GM12875 (cell line): ENCODE data around the gene GCC1.
A peak's percentile ranks its signal among the peaks of the same experiment; 100 is the strongest.
"Not testable (repeated sequence)": the region's sequence is repeated elsewhere in the genome, so short reads cannot be mapped to it uniquely, and the experiment has no call there.

ENCODE experiments used
- H3K4me3 ChIP-seq: one replicate; pipeline ENCODE4 v1.5.1; 2011; ENCODE audit warnings: low read depth, low read length, control low read depth
- TF ChIP-seq, protein P1 (sequence below): IDR thresholded peaks from 2 replicates; pipeline ENCODE4 v1.5.1; 2011; ENCODE audit warnings: low read depth, mild to moderate bottlenecking, control low read depth, inconsistent platforms, low read length, moderate library complexity, borderline replicate concordance; ENCODE audit not compliant: insufficient read depth

GCC1 gene

DNA sequence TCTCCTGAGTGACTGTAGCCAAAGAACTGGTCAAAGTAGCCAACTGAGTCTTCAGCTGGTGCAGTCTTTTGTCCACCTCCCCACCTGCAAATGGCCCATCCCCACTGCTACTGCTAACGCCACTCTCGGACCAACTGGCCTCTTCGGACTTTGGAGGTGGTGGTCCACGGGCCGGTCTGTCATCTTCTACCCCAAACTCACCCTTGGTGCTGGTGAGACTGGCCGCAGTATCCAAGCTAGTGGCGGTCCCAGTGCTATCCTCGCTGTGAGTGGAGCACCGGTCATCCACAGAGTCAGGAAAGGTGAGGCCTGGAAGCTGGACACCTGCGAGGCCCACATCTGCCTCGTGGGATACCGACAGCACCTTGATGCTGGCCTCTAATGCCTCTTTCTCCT, 750 bp downstream of the GCC1 start:
- H3K4me3 ChIP-seq = peak overlapping the region; percentile 87
- TF ChIP-seq, protein P1, sequence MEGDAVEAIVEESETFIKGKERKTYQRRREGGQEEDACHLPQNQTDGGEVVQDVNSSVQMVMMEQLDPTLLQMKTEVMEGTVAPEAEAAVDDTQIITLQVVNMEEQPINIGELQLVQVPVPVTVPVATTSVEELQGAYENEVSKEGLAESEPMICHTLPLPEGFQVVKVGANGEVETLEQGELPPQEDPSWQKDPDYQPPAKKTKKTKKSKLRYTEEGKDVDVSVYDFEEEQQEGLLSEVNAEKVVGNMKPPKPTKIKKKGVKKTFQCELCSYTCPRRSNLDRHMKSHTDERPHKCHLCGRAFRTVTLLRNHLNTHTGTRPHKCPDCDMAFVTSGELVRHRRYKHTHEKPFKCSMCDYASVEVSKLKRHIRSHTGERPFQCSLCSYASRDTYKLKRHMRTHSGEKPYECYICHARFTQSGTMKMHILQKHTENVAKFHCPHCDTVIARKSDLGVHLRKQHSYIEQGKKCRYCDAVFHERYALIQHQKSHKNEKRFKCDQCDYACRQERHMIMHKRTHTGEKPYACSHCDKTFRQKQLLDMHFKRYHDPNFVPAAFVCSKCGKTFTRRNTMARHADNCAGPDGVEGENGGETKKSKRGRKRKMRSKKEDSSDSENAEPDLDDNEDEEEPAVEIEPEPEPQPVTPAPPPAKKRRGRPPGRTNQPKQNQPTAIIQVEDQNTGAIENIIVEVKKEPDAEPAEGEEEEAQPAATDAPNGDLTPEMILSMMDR = no peak

GRCh38 chr7:127582361-127582760, 3.0 kb downstream of the GCC1 start:
- TF ChIP-seq, protein P1 = no peak
- H3K4me3 ChIP-seq = no peak overlapping the region

GRCh38 chr7:127581716-127582115, 3.7 kb downstream of the GCC1 start:
- TF ChIP-seq, protein P1 = no peak
- no peak overlapping the region for H3K4me3 ChIP-seq

- TF ChIP-seq, protein P1 = no peak
- no peak overlapping the region for H3K4me3 ChIP-seq
Observed at GRCh38 chr7:127580612-127581011, 4.8 kb downstream of the GCC1 start.

GRCh38 chr7:127578711-127579275, 6.6 kb downstream of the GCC1 start:
- TF ChIP-seq, protein P1 = no peak
- no peak overlapping the region for H3K4me3 ChIP-seq

- TF ChIP-seq, protein P1 = no peak
- no peak overlapping the region for H3K4me3 ChIP-seq
Observed at GRCh38 chr7:127578036-127578684, 7.2 kb downstream of the GCC1 start.

GRCh38 chr7:127571741-127572505, 13.5 kb downstream of the GCC1 start:
- no peak overlapping the region for H3K4me3 ChIP-seq
- TF ChIP-seq, protein P1 = no peak

DNA sequence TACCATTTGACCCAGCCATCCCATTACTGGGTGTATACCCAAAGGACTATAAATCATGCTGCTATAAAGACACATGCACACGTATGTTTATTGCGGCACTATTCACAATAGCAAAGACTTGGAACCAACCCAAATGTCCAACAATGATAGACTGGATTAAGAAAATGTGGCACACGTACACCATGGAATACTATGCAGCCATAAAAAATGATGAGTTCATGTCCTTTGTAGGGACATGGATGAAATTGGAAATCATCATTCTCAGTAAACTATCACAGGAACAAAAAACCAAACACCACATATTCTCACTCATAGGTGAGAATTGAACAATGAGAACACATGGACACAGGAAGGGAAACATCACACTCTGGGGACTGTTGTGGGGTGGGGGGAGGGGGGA, 17.4 kb downstream of the GCC1 start:
- H3K4me3 ChIP-seq = not testable (repeated sequence)
